WTC11 (cell line): Measurements from ENCODE around the gene MED22. TPM values are rescaled to one million over a fixed set of nuclear protein-coding genes. Genes with fewer than 3 reads are reported as not detected.

Experiments used
- ATAC-seq: fragments of 200-7000 bp; cut with Tn5 transposase; 2 replicates; pipeline ENCODE4 v1.10.0; 2021; ENCODE audit warnings: mild to moderate bottlenecking, moderate library complexity
- CTCF ChIA-PET: fragments of 300-600 bp; sonication (Branson Sonifier 250); formaldehyde crosslinking; loops from one replicate; lab custom pipeline; 2021; ENCODE audit warnings: antibody characterized with exemption; lab: Charles Lee
- POLR2A ChIA-PET: fragments of 350-600 bp; sonication (Branson Sonifier 250); formaldehyde crosslinking; loops from one replicate; lab custom pipeline; 2021; ENCODE audit warnings: antibody characterized with exemption; lab: Charles Lee
- DNase-seq: peaks from one replicate; pipeline ENCODE4 v3.0.0; 2021; ENCODE audit warnings: low spot score
- H3K27ac Mint-ChIP-seq: 2 replicates; pipeline ENCODE4 v1.8.0; 2021; ENCODE audit warnings: mixed read lengths
- H3K27me3 Mint-ChIP-seq: 2 replicates; pipeline ENCODE4 v1.8.0; 2021; ENCODE audit warnings: low read depth, mild to moderate bottlenecking, moderate library complexity, mixed read lengths
- H3K36me3 Mint-ChIP-seq: 2 replicates; pipeline ENCODE4 v1.8.0; 2021; ENCODE audit warnings: mixed read lengths
- H3K4me1 Mint-ChIP-seq: 2 replicates; pipeline ENCODE4 v1.8.0; 2022; ENCODE audit warnings: mixed read lengths
- H3K4me3 Mint-ChIP-seq: 2 replicates; pipeline ENCODE4 v1.8.0; 2021; ENCODE audit warnings: mild to moderate bottlenecking, moderate library complexity, mixed read lengths
- H3K9me3 Mint-ChIP-seq: 2 replicates; pipeline ENCODE4 v1.8.0; 2021; ENCODE audit warnings: mixed read lengths
- FOXK1 ChIP-seq: sonication (generic); formaldehyde crosslinking; IDR thresholded peaks from 2 replicates; pipeline ENCODE4 v1.8.0; 2022; ENCODE audit warnings: mild to moderate bottlenecking, moderate library complexity, missing genetic modification reagents
- GABPB1 ChIP-seq: sonication (generic); formaldehyde crosslinking; IDR thresholded peaks from 2 replicates; pipeline ENCODE4 v1.8.1; 2023; ENCODE audit warnings: mild to moderate bottlenecking, missing genetic modification reagents
- GRHL2 ChIP-seq: fragments of 250-450 bp; sonication (Bioruptor Pico); IDR thresholded peaks from 2 replicates; pipeline ENCODE4 v1.8.0; 2022; ENCODE audit warnings: mild to moderate bottlenecking, moderate library complexity; ENCODE audit not compliant: insufficient replicate concordance, severe bottlenecking
- JUN ChIP-seq: sonication (generic); formaldehyde crosslinking; IDR thresholded peaks from 2 replicates; pipeline ENCODE4 v1.8.0; 2023; ENCODE audit warnings: mild to moderate bottlenecking, missing genetic modification reagents
- NFE2L1 ChIP-seq: sonication (generic); formaldehyde crosslinking; IDR thresholded peaks from 2 replicates; pipeline ENCODE4 v1.8.1; 2023; ENCODE audit warnings: missing genetic modification reagents
- NFYB ChIP-seq: sonication (generic); formaldehyde crosslinking; conservative IDR thresholded peaks from 2 replicates; pipeline ENCODE4 v1.8.0; 2022; ENCODE audit warnings: low read depth, missing genetic modification reagents
- NR2C2 ChIP-seq: sonication (generic); formaldehyde crosslinking; IDR thresholded peaks from 2 replicates; pipeline ENCODE4 v1.8.0; 2022; ENCODE audit warnings: mild to moderate bottlenecking, missing genetic modification reagents
- RORB ChIP-seq: fragments of 250-450 bp; sonication (Bioruptor Pico); IDR thresholded peaks from 2 replicates; pipeline ENCODE4 v1.9.0; 2021; ENCODE audit warnings: mild to moderate bottlenecking
- TEAD4 ChIP-seq: sonication (generic); formaldehyde crosslinking; IDR thresholded peaks from 2 replicates; pipeline ENCODE4 v1.8.0; 2022; ENCODE audit warnings: mild to moderate bottlenecking, missing genetic modification reagents
- TP53 ChIP-seq: sonication (generic); formaldehyde crosslinking; IDR thresholded peaks from 2 replicates; pipeline ENCODE4 v1.8.1; 2023; ENCODE audit warnings: mild to moderate bottlenecking, missing genetic modification reagents
- ZBTB21 ChIP-seq: sonication (generic); formaldehyde crosslinking; IDR thresholded peaks from 2 replicates; pipeline ENCODE4 v1.8.1; 2023; ENCODE audit warnings: mild to moderate bottlenecking, missing genetic modification reagents, borderline replicate concordance
- ZNF121 ChIP-seq: sonication (generic); formaldehyde crosslinking; IDR thresholded peaks from 2 replicates; pipeline ENCODE4 v1.8.0; 2023; ENCODE audit warnings: missing genetic modification reagents
- ZNF219 ChIP-seq: sonication (generic); formaldehyde crosslinking; IDR thresholded peaks from 2 replicates; pipeline ENCODE4 v1.8.0; 2023; ENCODE audit warnings: missing genetic modification reagents, mild to moderate bottlenecking, borderline replicate concordance
- ZNF232 ChIP-seq: sonication (generic); formaldehyde crosslinking; IDR thresholded peaks from 2 replicates; pipeline ENCODE4 v1.8.0; 2022; ENCODE audit warnings: mild to moderate bottlenecking, missing genetic modification reagents
- total RNA-seq: library from RNA; stranded (reverse); gene quantifications from 3 replicates; pipeline ENCODE4 v1.2.3, GENCODE V29; 2021
- TF ChIP-seq, protein P1 (sequence below): sonication (generic); formaldehyde crosslinking; conservative IDR thresholded peaks from 2 replicates; pipeline ENCODE4 v1.8.1; 2023; ENCODE audit warnings: mild to moderate bottlenecking, low read depth, missing genetic modification reagents, moderate library complexity
- TF ChIP-seq, protein P2 (sequence below): sonication (generic); formaldehyde crosslinking; IDR thresholded peaks from 2 replicates; pipeline ENCODE4 v1.8.0; 2022; ENCODE audit warnings: missing genetic modification reagents
- TF ChIP-seq, protein P3 (sequence below): fragments of 250-450 bp; sonication (Bioruptor Pico); conservative IDR thresholded peaks from 2 replicates; pipeline ENCODE4 v1.9.0; 2021; ENCODE audit warnings: mild to moderate bottlenecking
- TF ChIP-seq, protein P4 (sequence below): fragments of 200-600 bp; IDR thresholded peaks from 2 replicates; pipeline ENCODE4 v1.8.0; 2022; ENCODE audit warnings: antibody characterized with exemption
- TF ChIP-seq, protein P5 (sequence below): sonication (generic); formaldehyde crosslinking; conservative IDR thresholded peaks from 2 replicates; pipeline ENCODE4 v1.8.1; 2022; ENCODE audit warnings: mild to moderate bottlenecking, missing genetic modification reagents

Gene MED22
- total RNA-seq, 1 experiment from 2014 or later, result 59.5 TPM

DNA sequence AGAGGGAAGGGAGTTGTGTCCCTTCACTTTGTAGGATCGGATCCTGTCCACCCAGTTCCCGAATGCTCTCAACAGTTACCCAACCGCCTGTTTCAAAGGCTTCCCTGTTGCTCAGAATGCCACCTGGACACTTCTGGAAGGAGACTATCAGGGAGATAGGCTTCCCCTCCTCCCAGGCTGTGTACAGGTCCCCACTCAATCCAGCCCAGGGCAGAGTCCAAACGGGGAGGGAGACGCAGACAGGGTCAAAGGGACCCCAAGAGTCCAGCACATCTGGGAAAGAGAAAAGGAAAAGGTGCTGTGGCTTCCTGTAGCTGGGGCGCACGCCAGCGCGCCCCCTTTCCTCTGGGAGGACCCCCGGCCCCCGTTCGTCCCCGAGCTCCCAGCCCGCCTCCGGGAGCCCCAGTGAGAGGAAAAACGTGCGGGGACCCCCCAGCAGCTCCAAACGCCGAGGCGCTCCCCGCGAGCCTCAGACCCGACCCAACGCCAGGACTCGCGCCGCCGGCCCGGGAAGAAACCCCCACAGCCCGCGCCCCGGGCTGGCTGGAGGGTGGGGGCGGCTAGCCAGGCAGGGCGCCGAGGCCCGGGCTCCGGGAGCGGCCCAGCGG lies 27.3 kb upstream of the MED22 start (continued):
- TF ChIP-seq, protein P1, sequence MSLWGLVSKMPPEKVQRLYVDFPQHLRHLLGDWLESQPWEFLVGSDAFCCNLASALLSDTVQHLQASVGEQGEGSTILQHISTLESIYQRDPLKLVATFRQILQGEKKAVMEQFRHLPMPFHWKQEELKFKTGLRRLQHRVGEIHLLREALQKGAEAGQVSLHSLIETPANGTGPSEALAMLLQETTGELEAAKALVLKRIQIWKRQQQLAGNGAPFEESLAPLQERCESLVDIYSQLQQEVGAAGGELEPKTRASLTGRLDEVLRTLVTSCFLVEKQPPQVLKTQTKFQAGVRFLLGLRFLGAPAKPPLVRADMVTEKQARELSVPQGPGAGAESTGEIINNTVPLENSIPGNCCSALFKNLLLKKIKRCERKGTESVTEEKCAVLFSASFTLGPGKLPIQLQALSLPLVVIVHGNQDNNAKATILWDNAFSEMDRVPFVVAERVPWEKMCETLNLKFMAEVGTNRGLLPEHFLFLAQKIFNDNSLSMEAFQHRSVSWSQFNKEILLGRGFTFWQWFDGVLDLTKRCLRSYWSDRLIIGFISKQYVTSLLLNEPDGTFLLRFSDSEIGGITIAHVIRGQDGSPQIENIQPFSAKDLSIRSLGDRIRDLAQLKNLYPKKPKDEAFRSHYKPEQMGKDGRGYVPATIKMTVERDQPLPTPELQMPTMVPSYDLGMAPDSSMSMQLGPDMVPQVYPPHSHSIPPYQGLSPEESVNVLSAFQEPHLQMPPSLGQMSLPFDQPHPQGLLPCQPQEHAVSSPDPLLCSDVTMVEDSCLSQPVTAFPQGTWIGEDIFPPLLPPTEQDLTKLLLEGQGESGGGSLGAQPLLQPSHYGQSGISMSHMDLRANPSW (CRISPR knock-in tag), result no peak
- no peak for TF ChIP-seq FOXK1 (CRISPR knock-in tag)

DNA sequence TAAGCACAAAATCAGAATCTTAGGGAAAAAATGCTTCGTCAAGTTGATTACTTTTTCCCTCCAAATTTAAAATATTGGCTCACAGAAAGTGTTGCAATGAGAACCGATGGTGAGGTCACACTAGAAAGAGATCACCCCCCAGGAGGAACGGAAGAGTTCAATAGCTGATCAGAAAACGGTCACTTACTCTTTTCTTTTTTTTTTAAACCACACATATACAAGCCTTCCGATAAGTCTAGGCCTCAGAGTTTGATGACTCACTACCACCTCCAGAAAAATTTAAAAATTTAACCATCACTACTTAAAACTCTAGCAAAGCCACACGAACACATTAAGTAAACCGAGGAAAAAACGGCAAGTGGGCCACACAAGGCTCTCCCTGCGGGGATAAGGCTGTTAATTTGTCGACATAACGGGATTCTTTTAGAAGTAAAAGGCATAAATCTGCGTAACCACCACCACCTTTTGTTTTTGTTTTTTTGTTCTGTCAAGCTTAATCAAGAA lies 26.7 kb upstream of the MED22 start:
- peak overlapping the region; percentile 96 for H3K27ac Mint-ChIP-seq
- peaks cover 4% of the 10 kb centered on the region for H3K9me3 Mint-ChIP-seq
- POLR2A ChIA-PET, result interaction anchor here (1.0 kb wide), 1 partner anchor 27 kb away, joined by 3 read pairs; the partner anchor contains the start of genes MED22 and RPL7A
- CTCF ChIA-PET, result interaction anchor here (0.6 to 1.3 kb wide), 4 partner anchors 27 to 231 kb away, joined by 3 to 5 read pairs (median 4); partner anchors contain the start of genes MED22 and RPL7A
- H3K27me3 Mint-ChIP-seq, result peaks cover 30% of the 10 kb centered on the region
- no peak for DNase-seq
- ATAC-seq, result no peak
- TF ChIP-seq ZNF232 (CRISPR knock-in tag), result no peak
- TF ChIP-seq JUN (CRISPR knock-in tag), result no peak
- no peak for TF ChIP-seq ZNF121
- TF ChIP-seq, protein P1 (CRISPR knock-in tag), result no peak
- TF ChIP-seq ZBTB21 (CRISPR knock-in tag), result no peak
- TF ChIP-seq, protein P2, sequence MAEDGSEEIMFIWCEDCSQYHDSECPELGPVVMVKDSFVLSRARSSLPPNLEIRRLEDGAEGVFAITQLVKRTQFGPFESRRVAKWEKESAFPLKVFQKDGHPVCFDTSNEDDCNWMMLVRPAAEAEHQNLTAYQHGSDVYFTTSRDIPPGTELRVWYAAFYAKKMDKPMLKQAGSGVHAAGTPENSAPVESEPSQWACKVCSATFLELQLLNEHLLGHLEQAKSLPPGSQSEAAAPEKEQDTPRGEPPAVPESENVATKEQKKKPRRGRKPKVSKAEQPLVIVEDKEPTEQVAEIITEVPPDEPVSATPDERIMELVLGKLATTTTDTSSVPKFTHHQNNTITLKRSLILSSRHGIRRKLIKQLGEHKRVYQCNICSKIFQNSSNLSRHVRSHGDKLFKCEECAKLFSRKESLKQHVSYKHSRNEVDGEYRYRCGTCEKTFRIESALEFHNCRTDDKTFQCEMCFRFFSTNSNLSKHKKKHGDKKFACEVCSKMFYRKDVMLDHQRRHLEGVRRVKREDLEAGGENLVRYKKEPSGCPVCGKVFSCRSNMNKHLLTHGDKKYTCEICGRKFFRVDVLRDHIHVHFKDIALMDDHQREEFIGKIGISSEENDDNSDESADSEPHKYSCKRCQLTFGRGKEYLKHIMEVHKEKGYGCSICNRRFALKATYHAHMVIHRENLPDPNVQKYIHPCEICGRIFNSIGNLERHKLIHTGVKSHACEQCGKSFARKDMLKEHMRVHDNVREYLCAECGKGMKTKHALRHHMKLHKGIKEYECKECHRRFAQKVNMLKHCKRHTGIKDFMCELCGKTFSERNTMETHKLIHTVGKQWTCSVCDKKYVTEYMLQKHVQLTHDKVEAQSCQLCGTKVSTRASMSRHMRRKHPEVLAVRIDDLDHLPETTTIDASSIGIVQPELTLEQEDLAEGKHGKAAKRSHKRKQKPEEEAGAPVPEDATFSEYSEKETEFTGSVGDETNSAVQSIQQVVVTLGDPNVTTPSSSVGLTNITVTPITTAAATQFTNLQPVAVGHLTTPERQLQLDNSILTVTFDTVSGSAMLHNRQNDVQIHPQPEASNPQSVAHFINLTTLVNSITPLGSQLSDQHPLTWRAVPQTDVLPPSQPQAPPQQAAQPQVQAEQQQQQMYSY (CRISPR knock-in tag), result no peak
- no peak for TF ChIP-seq TP53 (CRISPR knock-in tag)
- TF ChIP-seq, protein P3, sequence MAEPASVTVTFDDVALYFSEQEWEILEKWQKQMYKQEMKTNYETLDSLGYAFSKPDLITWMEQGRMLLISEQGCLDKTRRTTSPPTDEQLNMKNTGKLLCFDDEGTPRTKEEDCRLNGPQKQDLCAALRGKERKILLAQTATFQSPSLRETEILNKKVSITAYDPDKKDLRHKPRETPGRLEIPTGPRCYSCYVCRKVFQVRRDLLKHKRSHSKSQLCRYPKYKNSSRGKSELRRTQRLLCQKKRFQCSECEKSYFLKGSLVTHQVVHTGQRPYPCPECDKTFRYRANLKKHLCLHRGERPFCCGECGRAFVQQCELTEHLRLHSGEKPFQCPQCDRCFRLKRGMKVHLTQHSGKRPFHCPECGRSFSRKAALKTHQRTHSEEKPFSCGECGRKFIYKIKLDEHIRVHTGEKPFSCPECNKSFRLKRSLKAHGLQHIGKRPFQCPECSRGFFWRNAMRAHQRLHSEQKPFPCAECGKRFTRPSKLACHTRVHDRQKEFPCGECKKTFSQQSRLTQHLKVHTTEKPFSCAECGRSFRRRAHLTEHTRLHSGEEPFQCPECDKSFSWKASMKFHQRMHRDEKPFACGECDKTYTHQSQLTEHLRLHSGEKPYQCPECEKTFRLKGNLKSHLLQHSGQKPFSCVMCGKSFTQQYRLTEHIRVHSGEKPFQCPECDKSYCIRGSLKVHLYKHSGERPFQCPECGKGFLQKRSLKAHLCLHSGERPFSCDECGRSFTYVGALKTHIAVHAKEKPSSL, result no peak
- no peak for TF ChIP-seq ZNF219 (CRISPR knock-in tag)
- TF ChIP-seq, protein P4, sequence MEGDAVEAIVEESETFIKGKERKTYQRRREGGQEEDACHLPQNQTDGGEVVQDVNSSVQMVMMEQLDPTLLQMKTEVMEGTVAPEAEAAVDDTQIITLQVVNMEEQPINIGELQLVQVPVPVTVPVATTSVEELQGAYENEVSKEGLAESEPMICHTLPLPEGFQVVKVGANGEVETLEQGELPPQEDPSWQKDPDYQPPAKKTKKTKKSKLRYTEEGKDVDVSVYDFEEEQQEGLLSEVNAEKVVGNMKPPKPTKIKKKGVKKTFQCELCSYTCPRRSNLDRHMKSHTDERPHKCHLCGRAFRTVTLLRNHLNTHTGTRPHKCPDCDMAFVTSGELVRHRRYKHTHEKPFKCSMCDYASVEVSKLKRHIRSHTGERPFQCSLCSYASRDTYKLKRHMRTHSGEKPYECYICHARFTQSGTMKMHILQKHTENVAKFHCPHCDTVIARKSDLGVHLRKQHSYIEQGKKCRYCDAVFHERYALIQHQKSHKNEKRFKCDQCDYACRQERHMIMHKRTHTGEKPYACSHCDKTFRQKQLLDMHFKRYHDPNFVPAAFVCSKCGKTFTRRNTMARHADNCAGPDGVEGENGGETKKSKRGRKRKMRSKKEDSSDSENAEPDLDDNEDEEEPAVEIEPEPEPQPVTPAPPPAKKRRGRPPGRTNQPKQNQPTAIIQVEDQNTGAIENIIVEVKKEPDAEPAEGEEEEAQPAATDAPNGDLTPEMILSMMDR, result no peak
- TF ChIP-seq RORB (CRISPR knock-in tag), result no peak
- no peak for TF ChIP-seq GABPB1
- no peak for TF ChIP-seq TEAD4 (CRISPR knock-in tag)
- no peak for TF ChIP-seq NFYB (CRISPR knock-in tag)
- no peak for TF ChIP-seq GRHL2
- TF ChIP-seq NFE2L1 (CRISPR knock-in tag), result no peak
- TF ChIP-seq, protein P5, sequence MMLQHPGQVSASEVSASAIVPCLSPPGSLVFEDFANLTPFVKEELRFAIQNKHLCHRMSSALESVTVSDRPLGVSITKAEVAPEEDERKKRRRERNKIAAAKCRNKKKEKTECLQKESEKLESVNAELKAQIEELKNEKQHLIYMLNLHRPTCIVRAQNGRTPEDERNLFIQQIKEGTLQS, result no peak
- no peak for TF ChIP-seq NR2C2 (CRISPR knock-in tag)
- TF ChIP-seq, all 79 proteins: peak for 0
- Mint-ChIP-seq H3K4me1 (peaks cover 17% of the 10 kb centered on the region), H3K4me3 (peak overlapping the region; percentile 98), H3K36me3 (peaks cover 29% of the 10 kb centered on the region)
